HL-60/S4 (cell line): ENCODE measurements around the gene TUBG1.
"Not testable (repeated sequence)": the region's sequence is repeated elsewhere in the genome, so short reads cannot be mapped to it uniquely, and the experiment has no call there.

Source experiments
- in situ Hi-C: fragments of 300-500 bp; cut with MboI; formaldehyde crosslinking; loops from 2 replicates; pipeline ENCODE4 v1.14.3; 2022; ENCODE audit warnings: low sequenced_read_pairs

The TUBG1 gene

DNA sequence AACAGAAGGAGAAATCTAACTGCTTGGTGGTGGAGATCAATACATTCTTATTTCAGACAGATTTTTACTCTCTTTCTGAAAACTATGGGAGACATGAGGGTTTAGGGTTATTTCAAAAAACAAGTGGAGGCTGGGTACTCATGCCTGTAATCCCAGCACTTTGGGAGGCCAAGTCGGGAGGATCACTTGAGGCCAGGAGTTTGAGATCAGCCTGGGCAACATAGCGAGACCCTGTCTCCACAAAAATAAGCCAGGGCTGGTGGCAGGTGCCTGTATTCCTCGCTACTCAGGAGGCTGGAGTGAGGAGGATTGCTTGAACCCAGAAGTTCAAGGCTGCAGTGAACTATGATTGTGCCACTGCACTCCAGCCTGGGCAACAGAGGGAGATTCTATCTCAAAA lies 12.5 kb downstream of the TUBG1 start:
- in situ Hi-C loops: not testable (repeated sequence)

GRCh38 chr17:42623271-42623670 lies 13.8 kb downstream of the TUBG1 start:
- in situ Hi-C loops: no loop called here

GRCh38 chr17:42623732-42624596 lies 14.5 kb downstream of the TUBG1 start:
- in situ Hi-C loops: no loop called here

- in situ Hi-C loops: not testable (repeated sequence)
Measured at GRCh38 chr17:42627032-42627764, 17.7 kb downstream of the TUBG1 start.

- in situ Hi-C loops: no loop called here
Measured at GRCh38 chr17:42629411-42630009, 20.0 kb downstream of the TUBG1 start.

GRCh38 chr17:42632949-42633444 lies 23.5 kb downstream of the TUBG1 start:
- in situ Hi-C loops: no loop called here

DNA sequence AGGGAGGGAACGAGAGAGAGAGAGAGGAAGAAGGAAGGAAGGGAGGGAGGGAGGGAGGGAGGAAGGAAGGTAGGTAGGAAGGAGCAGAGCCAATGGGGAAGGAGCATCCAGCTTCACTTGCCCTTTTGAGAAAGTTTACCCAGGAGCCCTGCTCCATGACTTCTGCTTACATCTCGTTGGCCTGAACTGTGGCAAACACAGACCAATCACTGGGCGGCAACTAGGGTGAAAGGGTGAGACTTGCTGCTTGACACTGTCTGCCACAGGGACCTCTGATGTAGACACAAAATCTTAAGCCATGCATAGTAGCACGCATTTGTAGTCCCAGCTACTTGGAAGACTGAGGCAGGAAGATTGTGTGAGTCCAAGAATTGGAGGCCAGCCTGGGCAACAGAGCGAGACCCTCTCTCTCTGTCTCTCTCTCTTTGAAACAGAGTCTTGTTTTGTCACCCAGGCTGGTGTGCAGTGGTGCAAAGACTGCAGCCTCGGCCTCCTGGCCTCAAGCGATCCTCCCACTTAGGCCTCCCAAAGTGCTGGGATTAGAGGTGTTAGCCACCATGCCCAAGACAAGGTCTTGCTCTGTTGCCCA lies 30.1 kb downstream of the TUBG1 start:
- in situ Hi-C loops: no loop called here

- in situ Hi-C loops: no loop called here
Measured at GRCh38 chr17:42640121-42640520, 30.6 kb downstream of the TUBG1 start.

DNA sequence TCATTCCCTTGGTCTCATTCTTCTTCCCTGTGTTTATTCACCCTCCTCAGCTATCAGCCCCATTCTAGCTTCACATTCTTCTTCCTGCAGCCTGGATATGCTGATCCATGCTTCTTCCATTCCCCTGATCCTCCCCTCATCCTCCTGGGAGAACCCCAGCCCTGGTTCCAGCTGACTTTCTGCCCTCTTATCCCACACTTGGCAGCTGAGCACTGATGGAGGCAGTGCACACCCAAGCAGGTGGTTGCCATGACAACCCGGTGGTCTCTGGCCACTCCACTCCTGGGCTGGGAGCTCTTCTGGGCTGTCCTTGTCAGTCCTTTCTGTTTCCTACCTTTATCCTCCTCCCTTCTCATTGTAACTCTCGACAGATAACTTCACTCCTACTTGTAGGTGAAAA lies 32.9 kb downstream of the TUBG1 start:
- in situ Hi-C loops: no loop called here

- in situ Hi-C loops: no loop called here
Measured at GRCh38 chr17:42647778-42648177, 38.3 kb downstream of the TUBG1 start.

GRCh38 chr17:42651392-42651791 lies 41.9 kb downstream of the TUBG1 start:
- in situ Hi-C loops: no loop called here

GRCh38 chr17:42653179-42654124 lies 44.0 kb downstream of the TUBG1 start:
- in situ Hi-C loops: no loop called here

DNA sequence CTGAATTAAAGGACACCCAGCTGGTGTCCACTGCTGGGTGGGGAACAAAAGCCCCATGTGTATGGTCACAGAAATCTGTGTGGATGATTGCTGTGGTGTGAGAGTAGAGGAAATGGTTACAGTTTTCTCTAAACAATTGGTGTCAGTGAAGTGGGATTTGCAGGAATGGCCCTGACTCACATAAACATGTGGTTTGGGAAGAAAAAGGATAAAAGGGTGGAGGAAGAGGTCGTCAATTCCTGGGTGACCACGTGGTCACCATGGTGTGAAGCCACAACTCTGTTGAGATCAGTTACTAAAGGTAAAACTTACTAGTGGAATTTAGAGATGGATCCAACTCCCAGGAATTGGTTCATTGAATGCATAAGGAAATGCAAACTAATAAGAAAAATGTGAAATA lies 46.0 kb downstream of the TUBG1 start:
- in situ Hi-C loops: no loop called here

DNA sequence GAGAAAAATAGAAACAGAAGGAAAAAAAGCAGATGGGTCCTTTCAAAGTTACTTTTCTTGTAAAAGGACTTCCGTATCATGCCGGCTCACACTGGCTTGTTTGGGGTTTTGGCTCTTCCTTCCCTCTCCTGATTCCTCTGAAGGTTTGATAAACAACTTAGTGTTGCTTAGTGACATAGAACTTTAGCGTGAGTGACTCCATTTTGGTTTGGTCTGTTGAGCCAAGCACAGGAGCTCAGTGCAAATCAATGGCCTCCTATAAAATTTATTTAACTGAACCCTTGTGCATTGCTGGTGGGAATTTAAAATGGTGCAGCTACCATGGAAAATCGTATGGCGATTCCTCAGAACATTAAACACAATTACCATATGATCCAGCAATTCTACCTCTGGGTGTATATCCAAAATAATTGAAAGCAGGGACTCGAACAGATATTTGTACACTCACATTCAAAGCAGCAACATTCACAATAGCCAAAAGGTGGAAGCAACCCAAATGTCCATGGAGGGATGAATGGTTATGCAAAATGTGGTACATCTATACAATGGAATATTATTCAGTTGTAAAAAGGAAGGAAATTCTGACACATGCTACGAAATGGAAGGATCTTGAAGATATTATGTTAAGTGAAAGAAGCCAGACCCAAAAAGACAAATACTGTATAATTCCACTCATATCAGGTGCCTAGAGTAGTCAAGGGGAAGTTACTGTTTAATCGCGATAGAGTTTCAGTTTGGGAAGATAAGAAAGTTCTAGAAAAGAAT lies 48.5 kb downstream of the TUBG1 start:
- in situ Hi-C loops: no loop called here

DNA sequence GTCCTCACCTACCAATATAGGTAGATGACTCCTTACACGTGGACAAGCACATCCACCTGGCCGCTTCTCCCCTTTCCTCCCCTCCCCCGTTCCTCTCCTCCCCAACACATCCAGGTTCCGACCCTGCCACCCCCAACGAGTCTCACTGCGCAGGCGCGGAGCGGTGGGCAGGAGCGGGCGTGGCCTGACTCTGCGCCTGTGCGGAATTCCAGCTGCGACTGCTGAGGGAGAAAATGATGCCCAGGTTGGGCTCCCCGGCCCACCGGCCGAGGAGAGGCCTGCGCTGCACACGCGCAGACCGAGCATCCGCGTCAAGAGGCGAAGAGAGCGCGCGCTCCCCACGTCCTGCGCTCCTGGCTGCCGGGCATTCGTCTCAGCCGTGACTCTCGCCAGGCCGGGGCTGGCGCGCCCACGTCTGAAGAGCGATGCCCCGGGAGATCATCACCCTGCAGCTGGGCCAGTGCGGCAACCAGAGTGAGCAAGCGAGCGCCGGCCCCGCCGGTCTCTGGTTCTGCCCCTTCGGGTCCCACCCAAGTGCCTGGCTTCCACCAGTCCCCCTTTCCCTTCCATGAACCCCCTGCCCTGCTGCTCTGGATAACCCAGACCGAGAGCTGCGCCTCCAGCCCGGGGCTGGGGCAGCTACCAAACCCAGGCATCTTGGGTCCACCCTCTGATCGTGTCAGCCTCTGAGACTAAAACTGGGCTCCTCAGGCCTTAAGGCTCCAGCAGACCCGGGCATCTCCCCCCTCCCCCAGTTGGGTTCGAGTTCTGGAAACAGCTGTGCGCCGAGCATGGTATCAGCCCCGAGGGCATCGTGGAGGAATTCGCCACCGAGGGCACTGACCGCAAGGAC lies 49.8 kb downstream of the TUBG1 start, which contains the start of gene TUBG2:
TUBG2 (plus strand) TSS at position 206 of the 853 bp plus-strand sequence; CDS start at position 426, 220 bp downstream.
- in situ Hi-C loops: no loop called here

GRCh38 chr17:42659932-42660274 lies 50.4 kb downstream of the TUBG1 start:
- in situ Hi-C loops: not testable (repeated sequence)

DNA sequence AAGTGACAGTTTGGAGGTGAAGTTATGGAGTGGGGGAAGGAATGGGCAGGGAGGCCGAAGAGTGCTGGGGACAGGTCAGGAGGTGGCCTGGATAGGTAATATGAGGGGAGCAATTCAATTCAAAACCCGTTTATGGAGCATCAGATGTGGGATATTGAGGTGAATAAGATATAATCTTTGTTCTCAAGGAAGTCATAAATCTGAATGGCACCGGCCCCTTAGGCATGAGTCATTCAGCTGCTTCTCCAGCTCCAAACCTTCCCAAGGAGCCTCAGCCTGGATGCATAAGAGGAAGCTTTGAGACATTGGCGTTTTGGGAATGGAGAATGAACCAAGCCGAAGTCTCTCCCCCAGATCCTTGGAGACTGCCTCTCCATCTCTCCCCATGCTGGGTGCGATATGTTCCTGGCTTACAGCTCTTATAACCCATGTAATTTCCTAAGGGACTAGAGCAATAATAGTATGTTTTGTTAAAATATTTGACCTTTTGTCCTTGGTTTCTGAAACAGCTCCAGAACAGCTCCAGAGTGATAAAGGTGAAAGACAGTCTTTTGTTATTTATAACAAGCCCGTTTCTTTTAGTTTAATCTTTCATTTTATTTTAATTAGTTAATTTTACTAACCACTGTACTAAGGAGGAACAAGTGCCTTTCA lies 51.3 kb downstream of the TUBG1 start:
- in situ Hi-C loops: no loop called here
